ENCODE data around the gene BUB1B.

DNA sequence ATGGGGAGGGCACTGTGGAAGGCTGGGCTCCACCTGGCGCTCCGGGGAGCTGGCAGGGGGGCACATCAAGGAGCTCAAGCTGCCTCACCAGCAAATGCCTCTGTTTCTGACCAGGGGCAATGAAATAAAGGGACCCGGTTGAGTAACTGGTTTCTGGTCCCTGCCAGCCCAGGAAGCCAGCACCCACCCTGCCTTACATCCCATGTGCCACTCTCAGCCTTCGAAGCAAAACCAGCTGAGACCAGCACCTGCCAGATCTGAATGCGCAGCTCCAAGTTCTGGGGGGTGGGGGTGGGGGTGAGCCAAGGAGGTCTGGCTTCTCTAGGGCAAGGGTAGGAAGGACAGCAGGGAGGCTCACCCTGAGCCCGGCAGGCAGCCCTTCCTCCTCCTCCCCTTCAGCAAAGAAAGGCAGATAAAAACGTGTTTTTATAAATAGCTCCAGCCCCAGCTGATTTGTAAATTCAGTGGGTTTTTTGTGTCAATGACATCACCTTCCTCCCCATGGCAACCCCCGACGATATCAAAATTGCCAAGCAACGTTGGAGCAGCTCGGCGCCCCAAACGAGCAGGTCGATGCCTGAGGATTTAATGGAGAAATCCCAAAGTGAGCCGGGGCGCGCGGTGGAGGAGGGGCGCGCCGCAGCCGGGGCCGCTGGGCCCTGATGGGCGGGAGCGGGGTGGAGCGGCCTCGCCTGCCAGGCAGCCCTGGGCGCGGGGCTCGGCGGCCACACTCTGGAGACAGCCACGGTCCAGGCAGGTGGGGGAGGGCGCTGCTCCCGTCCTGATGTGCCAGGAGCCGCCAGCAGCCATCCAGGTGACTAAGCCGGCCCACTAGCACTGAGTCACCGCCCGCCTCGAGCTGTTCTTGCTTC, 77.9 kb downstream of the BUB1B start, which contains the start of gene PAK6:
- TF ChIP-seq CTCF (IDR thresholded peaks at IDR 0.05; ENCODE audit: low read depth, low read length, poor library complexity, severe bottlenecking) (no peak), EZH2phosphoT487 (IDR thresholded peaks at IDR 0.05; ENCODE audit: borderline replicate concordance, low read length) (no peak)

Measured in DOHH2 (cell line).